NK-92 (cell line): ENCODE results near the gene KHDRBS1.
A peak's percentile ranks its signal among the peaks of the same experiment; 100 is the strongest.
"Not testable (repeated sequence)": the region's sequence is repeated elsewhere in the genome, so short reads cannot be mapped to it uniquely, and the experiment has no call there.

Experiments used
- DNase-seq: peaks from one replicate; lab custom pipeline; 2025; ENCODE audit not compliant: unreplicated experiment; lab: John Stamatoyannopoulos, UW

KHDRBS1 gene

DNA sequence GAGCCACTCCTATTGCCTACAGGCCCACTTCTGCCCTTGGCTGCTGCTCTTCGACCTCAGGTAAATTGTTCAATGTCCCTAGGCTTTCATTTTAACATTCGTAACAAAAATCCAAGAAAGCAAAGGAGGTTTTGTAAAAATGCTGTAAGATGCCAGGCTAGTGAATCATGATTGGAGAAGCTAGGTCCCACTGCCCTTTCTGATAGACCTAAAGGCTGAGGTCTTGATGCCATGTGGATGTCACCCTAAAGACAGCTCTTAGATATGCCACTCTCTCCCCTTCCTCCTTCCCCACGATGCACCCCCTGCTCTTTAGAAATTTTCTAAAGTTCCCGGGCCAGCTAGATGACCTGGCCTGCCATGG, 49.2 kb downstream of the KHDRBS1 start:
- no peak for DNase-seq

DNA sequence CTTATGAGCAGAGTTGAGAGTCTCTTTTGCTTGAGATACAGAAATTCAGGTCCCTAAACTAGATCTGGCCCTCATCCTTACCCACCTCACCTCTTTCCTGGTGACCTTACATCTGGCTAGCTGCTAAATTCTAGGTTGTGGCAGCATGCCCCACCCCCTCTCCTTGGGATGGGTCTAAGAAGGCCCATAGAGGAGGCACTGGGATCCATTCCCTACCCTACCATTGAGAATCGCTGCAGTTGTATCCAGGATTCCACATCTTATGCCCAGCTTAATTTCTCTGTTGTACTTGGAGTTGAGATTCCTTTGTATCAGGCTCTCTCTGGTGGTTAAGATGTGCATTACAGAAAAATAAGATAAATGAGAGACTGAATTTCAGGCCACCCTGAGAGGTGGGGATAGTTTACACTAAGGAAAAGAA, 49.6 kb downstream of the KHDRBS1 start:
- DNase-seq, result no peak

DNA sequence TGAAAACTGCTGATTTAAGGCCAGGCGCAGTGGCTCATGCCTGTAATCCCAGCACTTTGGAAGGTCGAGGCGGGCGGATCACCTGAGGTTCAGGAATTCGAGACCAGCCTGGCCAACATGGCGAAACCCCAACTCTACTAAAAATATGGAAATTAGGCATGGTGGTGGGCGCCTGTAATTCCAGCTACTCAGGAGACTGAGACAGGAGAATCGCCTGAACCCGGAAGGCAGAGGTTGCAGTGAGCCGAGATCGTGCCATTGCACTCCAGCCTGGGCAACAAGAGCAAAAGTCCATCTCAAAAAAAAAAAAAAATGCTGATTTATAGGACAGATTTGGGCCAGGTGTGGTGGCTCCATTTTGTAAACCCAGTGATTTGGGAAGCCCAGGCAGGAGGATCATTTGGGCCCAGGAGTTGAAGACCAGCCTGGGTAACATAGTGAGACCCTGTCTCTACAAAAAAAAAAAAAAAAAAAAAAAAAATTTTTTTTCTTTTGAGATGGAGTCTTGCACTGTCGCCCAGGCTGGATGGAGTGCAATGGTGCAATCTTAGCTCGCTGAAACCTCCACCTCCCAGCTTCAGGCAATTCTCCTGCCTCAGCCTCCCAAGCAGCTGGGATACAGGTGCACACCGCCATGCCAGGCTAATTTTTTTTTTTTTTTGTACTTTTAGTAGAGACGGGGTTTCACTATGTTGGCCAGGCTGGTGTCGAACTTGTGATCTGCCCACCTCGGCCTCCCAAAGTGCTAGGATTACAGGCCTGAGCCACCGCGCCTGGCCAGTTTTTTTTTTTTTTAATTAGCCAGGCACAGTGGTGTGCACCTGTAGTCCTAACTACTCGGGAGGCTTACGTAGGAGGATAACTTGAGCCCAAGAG, 52.2 kb downstream of the KHDRBS1 start:
- DNase-seq, result not testable (repeated sequence)

DNA sequence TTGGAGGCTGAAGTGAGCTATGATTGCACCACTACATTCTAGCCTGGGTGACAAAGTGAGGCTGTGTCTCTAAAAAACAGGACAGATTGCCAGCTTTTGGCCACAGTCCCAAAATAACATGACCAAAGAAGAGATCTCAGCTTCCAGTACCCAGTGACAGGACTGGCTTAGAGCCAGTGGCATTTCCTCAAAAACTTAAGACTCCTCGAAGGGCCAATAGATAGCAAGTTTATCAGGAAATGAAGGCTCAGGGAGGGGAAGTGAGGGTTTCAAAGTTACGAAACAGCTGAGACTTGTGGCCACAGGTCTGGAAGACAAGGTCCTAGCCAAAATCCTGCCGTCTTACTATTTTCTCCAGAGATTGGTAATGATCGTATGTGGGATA, 52.8 kb downstream of the KHDRBS1 start:
- no peak for DNase-seq

DNA sequence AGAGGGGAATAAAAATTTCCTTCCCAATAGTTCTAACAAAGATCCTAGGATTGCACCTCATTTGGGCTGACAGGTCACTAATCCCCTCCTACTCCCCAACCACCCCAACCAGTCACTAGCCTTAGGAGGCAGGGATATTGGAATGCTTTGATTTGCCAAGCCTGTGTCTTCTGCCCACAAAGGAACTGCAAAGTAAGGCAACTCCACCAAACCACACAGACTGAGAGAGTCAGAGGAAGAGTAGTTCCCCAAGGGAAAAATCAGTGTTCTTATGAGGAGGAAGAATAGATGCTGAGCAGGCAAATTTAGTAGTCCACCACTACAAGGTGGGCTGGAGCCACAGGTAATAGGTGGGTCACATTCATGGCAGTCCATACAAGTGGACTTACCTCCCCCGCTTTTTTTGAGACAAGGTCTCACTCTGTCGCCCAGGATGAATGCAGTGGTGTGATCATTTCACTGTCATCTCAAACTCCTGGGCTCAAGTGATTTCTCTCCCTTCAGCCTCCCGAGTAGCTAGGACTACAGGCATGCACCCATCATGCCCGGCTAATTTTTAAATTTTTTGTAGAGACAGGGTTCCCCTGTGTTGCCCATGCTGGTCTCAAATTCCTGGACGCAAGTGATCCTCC, 55.4 kb downstream of the KHDRBS1 start:
- no peak for DNase-seq

DNA sequence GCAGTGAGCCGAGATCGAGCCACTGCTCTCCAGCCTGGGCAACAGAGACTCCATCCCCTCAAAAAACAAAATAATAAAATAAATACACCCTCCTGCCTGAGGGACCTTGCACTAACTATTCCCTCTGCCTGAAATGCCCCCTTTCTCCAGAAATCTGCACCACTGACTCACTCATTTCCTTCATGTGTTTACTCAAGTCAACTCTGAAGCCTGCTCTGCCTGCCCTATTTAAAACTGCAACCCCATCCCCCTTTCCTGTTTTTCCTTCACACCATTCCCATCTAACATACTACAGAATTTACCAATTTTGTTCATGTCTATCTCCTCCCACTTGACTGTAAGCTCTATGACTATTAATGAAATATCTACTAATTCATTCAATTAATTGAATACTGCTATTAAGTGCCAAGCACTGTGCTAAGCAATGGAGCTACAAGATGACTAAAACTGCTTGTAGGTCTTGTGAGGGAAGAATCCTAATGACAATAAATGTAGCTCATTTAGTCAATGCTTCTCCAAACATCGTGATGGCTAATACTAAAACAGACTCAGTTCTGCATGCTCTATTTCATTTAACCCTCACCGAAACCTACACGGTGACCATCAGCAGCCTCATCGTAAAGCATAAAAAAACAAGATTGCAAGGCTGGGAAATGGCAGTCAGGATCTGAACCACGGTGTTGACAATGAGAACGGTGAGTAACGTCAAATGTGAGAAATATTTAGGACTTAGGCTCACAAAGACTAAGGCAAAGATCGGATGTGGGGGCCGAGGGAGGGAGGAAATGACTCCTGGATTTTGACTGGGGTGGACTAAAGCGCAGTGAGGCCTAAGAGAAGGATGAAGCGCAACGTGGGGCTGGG, 58.3 kb downstream of the KHDRBS1 start:
- DNase-seq, result no peak

DNA sequence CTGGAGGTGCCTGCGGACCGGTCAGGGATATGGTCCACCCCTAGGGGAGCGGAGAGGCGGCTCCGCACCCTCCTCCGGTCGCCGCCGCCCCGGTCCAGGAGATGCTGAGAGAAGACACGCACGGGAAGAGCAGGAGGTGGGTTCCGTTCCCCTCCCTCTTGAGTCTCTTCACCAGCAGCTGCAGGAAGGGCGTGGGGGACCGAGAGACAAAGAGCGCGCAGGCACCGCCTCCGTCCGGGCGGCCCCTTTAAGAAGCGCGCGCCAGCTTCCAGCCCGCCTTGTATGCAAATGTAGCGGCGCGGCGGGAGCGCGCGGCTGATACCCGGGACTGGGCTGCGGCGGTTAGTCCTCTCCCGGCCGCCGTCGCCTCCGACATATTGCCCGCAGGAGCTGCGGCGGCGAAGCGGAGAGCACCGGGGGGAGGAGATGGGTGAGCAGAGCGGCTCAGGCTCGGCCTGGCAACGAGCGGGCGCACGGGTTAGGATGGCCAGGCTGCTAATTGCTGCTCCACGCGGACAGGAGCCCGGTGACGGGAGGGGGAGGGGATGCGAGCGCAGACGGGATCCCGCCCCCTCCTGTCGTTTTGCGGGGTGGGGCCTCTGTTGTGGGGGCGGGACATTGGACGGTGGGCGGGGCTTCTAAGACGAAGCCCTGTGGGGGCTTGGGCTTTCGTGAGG, 59.1 kb downstream of the KHDRBS1 start, which contains the start of gene TMEM39B:
Gene TMEM39B, plus strand, starts transcription at position 318 of the 677 bp plus-strand sequence. Its CDS starts 109 bp downstream, at position 427.
- DNase-seq, result peak; percentile 48

DNA sequence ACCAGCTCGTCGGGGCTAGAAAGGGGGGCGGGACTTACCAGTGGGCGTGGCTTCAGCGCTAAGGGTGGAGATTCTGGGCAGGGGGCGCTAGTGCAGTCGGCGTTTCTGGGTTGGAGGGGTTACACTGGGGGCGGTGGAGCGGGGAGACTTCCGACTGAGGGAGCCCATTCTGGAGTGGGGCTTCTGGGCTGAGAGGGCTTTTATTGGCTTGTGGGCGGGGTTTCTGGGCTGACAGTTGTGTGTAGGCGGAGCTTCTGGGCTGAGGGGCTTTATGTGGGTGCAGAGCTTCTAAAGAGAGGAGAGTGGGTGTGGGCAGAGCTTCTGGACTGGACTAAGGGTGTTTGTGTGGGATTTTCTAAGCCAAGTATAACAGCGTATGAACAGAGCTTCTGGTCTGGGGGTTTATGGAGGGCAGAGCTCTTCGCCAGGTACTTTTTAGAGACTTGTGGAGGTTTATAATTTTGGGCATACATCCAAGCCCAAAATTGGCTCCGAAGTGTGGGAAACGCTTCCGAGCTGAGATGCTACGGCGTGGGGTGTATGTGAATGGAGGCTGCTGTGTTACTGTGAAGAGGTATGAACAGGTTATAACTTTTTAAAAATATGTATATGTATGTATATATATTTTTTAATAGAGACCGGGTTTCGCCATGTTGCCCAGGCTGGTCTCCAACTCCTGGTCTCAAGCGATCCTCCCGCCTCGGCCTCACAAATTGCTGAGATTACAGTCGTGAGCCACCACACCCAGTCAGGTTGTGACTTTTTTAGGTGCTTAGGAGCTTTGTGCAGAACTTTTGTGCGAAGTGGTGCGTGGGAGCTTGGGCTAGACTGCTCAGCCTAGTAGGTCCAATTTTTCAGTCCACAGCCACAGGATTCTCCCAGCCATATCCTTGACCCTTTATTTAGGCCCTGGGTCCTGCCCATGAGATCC, 59.9 kb downstream of the KHDRBS1 start:
- peak; percentile 40 for DNase-seq

DNA sequence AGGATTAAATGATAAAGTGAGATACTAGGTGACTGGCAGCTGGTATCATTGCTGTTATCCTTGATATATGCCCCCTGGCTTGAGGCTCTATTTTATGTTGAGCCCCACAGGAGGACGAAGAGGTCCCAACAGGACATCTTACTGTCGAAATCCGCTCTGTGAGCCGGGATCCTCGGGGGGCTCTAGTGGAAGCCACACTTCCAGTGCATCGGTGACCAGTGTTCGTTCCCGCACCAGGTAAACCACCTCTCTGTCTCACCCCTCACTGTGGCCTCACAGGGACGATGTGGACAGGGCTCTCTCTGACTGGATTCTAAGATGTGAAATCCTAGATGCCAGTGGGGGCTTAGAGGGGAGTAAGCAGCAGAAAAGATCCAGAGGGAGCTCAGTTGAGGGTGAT, 61.2 kb downstream of the KHDRBS1 start:
- DNase-seq, result no peak

DNA sequence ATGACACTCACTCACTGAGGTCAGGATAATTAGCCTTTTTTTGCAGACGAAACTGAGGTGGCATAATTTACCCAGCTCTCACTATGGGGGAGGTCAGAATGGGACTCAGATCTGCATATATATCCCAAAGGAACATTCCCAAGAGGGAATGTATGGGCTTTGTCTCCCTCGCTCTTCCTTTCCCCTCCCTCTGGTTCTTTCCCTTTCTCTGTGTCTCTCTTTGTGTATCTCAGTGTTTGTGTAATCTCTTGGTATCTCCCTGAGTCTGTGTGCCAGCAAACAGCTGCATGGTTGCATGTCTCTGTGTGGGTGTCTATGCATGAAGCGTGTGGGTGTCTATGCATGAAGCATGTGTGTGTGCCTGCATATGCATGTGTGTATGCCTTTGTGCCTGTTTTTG, 63.8 kb downstream of the KHDRBS1 start:
- no peak for DNase-seq

DNA sequence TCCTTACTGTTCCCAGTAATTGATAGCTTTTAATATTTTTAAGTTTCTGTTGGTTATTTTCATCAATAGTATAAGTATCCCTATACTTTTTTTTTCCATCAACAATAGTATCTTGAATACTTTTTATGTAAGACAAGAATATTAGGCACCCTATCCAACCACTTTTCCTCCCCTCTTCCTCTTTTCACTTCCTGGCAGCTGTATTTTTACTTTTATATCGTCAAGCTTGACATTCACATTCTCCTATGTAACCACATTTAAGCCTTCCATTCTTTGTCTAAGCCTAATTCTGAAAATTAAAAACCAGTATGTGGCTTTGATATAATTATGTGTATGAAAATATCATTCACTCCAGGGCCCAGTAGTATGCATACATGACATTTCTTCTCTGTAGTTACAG, 68.4 kb downstream of the KHDRBS1 start:
- no peak for DNase-seq

DNA sequence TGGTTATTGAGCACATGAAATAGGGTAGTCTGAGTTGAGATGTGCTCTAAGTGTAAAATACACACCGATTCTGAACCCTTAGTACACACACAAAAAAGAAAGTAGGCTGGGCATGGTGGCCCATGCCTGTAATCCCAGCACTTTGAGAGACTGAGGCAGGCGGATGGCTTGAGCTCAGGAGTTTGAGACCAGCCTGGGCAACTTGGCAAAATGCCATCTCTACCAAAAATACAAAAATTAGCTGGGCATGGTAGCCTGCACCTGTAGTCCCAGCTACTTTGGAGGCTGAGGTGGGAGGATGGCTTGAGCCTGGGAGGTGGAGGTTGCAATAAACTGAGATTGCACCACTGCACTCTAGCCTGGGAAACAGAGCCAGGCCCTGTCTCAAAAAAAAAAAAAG, 72.7 kb downstream of the KHDRBS1 start:
- DNase-seq, result not testable (repeated sequence)

DNA sequence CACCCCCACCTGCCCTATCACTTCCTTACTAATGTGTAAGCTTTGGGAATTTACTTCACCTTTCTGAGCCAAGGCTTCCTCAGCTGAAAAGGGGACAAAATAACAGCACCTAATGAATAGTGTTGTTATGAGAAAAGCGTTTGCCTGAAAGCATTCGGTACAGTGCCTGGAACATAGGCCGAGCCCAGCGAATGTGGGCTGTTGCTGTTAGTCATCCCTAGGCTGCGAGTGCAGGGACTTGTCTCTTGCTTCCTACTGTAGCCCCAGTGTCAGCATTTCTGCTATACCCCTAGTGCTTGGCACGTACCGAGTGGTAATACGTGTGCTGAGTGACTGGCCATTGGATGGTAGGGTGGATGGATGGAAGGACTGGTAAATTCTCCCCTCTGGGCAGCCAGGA, 77.5 kb downstream of the KHDRBS1 start:
- DNase-seq, result no peak

DNA sequence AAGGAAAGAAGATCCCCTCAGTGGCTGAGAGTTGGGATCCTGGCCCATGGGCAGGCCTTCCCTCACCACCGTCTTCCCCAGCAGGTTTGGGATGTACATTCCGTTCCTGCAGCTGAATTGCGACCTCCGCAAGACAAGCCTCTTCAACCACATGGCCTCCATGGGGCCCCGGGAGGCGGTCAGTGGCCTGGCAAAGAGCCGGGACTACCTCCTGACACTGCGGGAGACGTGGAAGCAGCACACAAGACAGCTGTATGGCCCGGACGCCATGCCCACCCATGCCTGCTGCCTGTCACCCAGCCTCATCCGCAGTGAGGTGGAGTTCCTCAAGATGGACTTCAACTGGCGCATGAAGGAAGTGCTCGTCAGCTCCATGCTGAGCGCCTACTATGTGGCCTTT, 77.9 kb downstream of the KHDRBS1 start:
- no peak for DNase-seq
